ENCODE measurements around the gene NKX3-2.

Gene NKX3-2

DNA sequence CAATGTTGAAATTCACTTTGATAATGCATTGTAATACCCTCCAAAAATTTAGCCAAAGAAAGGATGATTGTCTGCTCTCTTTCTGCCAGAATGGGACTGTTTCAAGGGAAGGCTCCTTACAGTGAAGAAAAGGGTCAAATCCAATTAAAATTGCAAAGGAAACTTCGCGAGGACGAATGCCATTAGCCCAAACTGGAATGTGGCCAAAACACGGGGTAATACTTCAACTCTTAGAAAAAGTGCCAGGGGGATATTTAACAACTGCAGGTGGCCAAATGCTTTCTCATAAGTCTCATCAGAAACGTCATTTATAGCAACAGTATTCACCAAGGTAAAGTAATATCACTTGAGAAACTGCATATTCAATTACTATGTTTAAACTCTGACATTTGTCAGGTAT lies 29.0 kb downstream of the NKX3-2 start:
- Histone ChIP-seq H3K4me1 (ENCODE audit: insufficient read depth, low read length, poor library complexity, severe bottlenecking) (no peaks in the 10 kb centered on the region), H3K4me2 (ENCODE audit: low read depth, low read length, poor library complexity, severe bottlenecking) (no peak overlapping the region), H3K9me3 (ENCODE audit: insufficient read depth, low read depth, low read length) (no peaks in the 10 kb centered on the region), H2AFZ (ENCODE audit: low read length) (no peak overlapping the region), H3K9ac (ENCODE audit: low read depth, low read length, poor library complexity, severe bottlenecking) (no peak overlapping the region), H3K36me3 (ENCODE audit: insufficient read depth, low read length) (no peaks in the 10 kb centered on the region), H3K9me2 (replicated peaks; ENCODE audit: low read depth, low read length) (no peaks in the 10 kb centered on the region), H3K4me3 (ENCODE audit: low read length, poor library complexity, severe bottlenecking) (no peak overlapping the region), H4K20me1 (ENCODE audit: insufficient read depth, low read length, poor library complexity, severe bottlenecking) (no peaks in the 10 kb centered on the region), H3K27me3 (ENCODE audit: insufficient read depth, low read length, poor library complexity, severe bottlenecking) (no peaks in the 10 kb centered on the region), H3K79me2 (ENCODE audit: insufficient read depth, low read length) (no peaks in the 10 kb centered on the region), H3F3A (ENCODE audit: low read depth) (no peaks in the 10 kb centered on the region)
- no peak for TF ChIP-seq EZH2phosphoT487 (IDR thresholded peaks at IDR 0.05; ENCODE audit: borderline replicate concordance)
- TF ChIP-seq, protein P1, sequence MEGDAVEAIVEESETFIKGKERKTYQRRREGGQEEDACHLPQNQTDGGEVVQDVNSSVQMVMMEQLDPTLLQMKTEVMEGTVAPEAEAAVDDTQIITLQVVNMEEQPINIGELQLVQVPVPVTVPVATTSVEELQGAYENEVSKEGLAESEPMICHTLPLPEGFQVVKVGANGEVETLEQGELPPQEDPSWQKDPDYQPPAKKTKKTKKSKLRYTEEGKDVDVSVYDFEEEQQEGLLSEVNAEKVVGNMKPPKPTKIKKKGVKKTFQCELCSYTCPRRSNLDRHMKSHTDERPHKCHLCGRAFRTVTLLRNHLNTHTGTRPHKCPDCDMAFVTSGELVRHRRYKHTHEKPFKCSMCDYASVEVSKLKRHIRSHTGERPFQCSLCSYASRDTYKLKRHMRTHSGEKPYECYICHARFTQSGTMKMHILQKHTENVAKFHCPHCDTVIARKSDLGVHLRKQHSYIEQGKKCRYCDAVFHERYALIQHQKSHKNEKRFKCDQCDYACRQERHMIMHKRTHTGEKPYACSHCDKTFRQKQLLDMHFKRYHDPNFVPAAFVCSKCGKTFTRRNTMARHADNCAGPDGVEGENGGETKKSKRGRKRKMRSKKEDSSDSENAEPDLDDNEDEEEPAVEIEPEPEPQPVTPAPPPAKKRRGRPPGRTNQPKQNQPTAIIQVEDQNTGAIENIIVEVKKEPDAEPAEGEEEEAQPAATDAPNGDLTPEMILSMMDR (conservative IDR thresholded peaks at IDR 0.05; ENCODE audit: low read length) = no peak

- Histone ChIP-seq H3K4me3 (ENCODE audit: low read length, poor library complexity, severe bottlenecking) (no peak overlapping the region), H2AFZ (ENCODE audit: low read length) (no peak overlapping the region), H3K79me2 (ENCODE audit: insufficient read depth, low read length) (no peaks in the 10 kb centered on the region), H3K4me2 (ENCODE audit: low read depth, low read length, poor library complexity, severe bottlenecking) (no peak overlapping the region), H3K4me1 (ENCODE audit: insufficient read depth, low read length, poor library complexity, severe bottlenecking) (no peaks in the 10 kb centered on the region), H3K27me3 (ENCODE audit: insufficient read depth, low read length, poor library complexity, severe bottlenecking) (no peaks in the 10 kb centered on the region), H4K20me1 (ENCODE audit: insufficient read depth, low read length, poor library complexity, severe bottlenecking) (no peaks in the 10 kb centered on the region), H3K36me3 (ENCODE audit: insufficient read depth, low read length) (no peaks in the 10 kb centered on the region), H3F3A (ENCODE audit: low read depth) (no peaks in the 10 kb centered on the region), H3K9me2 (replicated peaks; ENCODE audit: low read depth, low read length) (no peaks in the 10 kb centered on the region), H3K9ac (ENCODE audit: low read depth, low read length, poor library complexity, severe bottlenecking) (no peak overlapping the region), H3K9me3 (ENCODE audit: insufficient read depth, low read depth, low read length) (no peaks in the 10 kb centered on the region)
- TF ChIP-seq, protein P1 (conservative IDR thresholded peaks at IDR 0.05; ENCODE audit: low read length) = no peak
- no peak for TF ChIP-seq EZH2phosphoT487 (IDR thresholded peaks at IDR 0.05; ENCODE audit: borderline replicate concordance)
Observed at GRCh38 chr4:13514722-13515121, 29.6 kb downstream of the NKX3-2 start.

- H3K9me2 ChIP-seq (replicated peaks; ENCODE audit: low read depth, low read length) = no peaks in the 10 kb centered on the region
- H3F3A ChIP-seq (ENCODE audit: low read depth) = no peaks in the 10 kb centered on the region
- H3K9ac ChIP-seq (ENCODE audit: low read depth, low read length, poor library complexity, severe bottlenecking) = no peak overlapping the region
- H3K9me3 ChIP-seq (ENCODE audit: insufficient read depth, low read depth, low read length) = no peaks in the 10 kb centered on the region
- H3K79me2 ChIP-seq (ENCODE audit: insufficient read depth, low read length) = no peaks in the 10 kb centered on the region
- H3K4me2 ChIP-seq (ENCODE audit: low read depth, low read length, poor library complexity, severe bottlenecking) = no peak overlapping the region
- no peaks in the 10 kb centered on the region for H4K20me1 ChIP-seq (ENCODE audit: insufficient read depth, low read length, poor library complexity, severe bottlenecking)
- peaks cover 5% of the 10 kb centered on the region for H3K4me1 ChIP-seq (ENCODE audit: insufficient read depth, low read length, poor library complexity, severe bottlenecking)
- no peaks in the 10 kb centered on the region for H3K27me3 ChIP-seq (ENCODE audit: insufficient read depth, low read length, poor library complexity, severe bottlenecking)
- H3K4me3 ChIP-seq (ENCODE audit: low read length, poor library complexity, severe bottlenecking) = no peak overlapping the region
- no peak overlapping the region for H2AFZ ChIP-seq (ENCODE audit: low read length)
- no peaks in the 10 kb centered on the region for H3K36me3 ChIP-seq (ENCODE audit: insufficient read depth, low read length)
- no peak for TF ChIP-seq EZH2phosphoT487 (IDR thresholded peaks at IDR 0.05; ENCODE audit: borderline replicate concordance)
- TF ChIP-seq, protein P1 (conservative IDR thresholded peaks at IDR 0.05; ENCODE audit: low read length) = no peak
Observed at GRCh38 chr4:13511101-13511500, 33.2 kb downstream of the NKX3-2 start.
